GM12878 (cell line): ENCODE results near the gene SESN1.
"Not testable (repeated sequence)": the region's sequence is repeated elsewhere in the genome, so short reads cannot be mapped to it uniquely, and the experiment has no call there.

Experiments used
- HDAC6 ChIP-seq: fragments of 200-600 bp; sonication (generic); IDR thresholded peaks from one replicate; pipeline ENCODE4 v1.8.0; 2017; ENCODE audit warnings: antibody characterized with exemption; ENCODE audit not compliant: unreplicated experiment
- HSF1 ChIP-seq: fragments of 150-350 bp; IDR thresholded peaks from 2 replicates; pipeline ENCODE4 v1.6.1; 2014; ENCODE audit warnings: mild to moderate bottlenecking, low read depth, low read length

GRCh38 chr6:109136039-109136438, 41.4 kb upstream of the SESN1 start:
- not testable (repeated sequence) for TF ChIP-seq HDAC6, HSF1
